Measurements from ENCODE around the gene EML4.

The EML4 gene

DNA sequence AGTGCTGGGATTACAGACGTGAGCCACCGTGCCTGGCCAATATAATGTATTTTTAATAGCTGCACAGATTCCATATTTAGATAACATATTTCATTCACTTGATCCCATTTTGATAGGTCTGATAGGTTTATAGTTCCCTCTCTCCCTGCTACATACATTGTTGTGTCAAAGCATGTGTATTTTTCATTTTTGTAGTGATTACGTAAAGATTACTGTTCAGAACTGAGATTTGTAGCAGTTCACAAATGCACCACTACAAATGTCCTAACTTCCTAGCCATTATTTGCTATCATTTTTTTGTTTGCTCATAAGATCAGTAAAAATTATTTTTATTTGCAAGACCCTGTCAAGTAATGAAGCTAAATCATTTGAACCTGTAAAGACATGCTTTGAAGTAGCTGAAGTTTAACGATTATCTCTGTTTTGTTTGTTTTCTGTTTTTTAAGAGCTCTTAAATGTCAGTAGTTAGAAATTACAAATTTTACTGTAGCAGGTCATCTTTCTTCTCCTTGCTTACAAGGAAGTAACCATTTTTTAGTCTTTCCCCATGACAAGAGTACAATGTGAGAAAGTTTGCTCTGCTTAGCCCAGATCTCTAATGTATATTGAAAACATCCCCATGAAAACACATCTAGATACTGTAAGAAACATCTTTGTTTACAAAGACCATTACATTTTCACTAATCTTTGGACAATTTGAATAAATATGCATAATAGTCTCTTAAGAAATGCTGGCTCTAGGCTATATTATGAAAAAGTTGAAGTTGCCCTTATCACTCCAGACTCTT, 54.1 kb downstream of the EML4 start:
- DNase-seq (ENCODE audit: low spot score) (no peak), FAIRE-seq (no peak)

DNA sequence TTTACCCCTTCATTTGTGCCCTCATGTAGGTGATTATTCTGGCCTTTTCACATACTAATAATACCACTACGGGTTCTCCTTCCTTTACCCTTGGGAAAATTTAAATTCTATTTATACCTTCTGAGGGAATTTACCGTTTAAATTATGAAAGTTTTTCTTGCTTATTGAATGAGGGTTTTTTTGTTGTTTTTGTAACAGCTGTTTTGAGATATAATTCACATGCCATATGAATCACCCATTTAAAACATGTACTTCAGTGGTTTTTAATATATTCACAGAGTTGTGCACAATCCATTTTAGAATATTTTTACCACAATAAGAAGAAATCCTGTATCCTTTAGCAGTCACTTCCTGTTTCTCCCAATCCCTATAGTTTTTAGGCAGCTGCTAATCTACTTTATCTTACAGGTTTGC, 54.7 kb downstream of the EML4 start:
- DNase-seq (ENCODE audit: low spot score) (no peak), FAIRE-seq (no peak)

DNA sequence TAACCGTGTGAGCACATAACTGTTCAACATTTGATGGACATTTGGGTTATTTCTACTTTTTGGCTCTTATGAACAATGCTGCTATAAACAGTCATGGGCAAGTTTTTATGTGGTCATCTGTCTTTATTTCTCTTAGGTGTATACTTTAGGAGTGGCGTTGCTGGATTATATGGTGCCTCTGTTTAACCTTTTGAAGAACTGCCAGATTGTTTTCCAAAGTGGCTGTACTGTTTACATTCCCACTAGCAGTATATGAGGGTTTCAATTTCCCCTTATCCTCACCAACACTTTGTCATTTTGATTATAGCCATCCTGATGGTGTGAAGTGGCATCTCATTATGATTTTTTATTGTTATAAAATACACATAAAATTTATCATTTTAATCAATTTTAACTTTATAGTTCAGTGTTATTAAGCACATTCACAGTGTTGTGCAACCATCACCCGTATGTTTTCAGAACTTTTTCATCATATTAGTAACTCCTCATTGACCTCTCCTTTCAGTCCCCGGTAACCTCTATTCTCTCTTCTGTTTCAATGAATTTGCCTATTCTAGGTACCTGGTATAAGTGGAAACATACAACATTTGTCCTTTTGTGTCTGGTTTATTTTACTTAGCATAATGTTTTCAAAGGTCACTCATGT, 55.4 kb downstream of the EML4 start:
- DNase-seq (ENCODE audit: low spot score), result no peak
- no peak for FAIRE-seq

DNA sequence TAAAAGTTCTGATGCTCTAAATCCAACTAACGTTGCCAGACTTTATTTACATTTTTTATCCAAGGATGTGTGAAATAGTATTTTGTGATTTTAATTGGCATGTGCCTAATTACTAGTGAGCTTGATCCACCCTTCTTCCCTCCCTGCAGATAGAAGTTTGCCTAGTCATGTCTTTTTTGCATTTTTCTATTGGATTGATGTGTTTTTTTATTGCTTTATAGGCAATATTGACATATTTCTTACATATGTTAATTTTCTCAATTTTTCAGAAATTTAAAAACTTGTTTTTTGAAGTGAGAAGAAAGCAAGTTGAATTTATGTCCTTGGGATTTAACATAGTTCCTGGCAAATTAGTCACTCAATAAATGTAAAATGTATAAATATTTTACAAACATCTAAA, 56.4 kb downstream of the EML4 start:
- DNase-seq (ENCODE audit: low spot score) (no peak), FAIRE-seq (no peak)

DNA sequence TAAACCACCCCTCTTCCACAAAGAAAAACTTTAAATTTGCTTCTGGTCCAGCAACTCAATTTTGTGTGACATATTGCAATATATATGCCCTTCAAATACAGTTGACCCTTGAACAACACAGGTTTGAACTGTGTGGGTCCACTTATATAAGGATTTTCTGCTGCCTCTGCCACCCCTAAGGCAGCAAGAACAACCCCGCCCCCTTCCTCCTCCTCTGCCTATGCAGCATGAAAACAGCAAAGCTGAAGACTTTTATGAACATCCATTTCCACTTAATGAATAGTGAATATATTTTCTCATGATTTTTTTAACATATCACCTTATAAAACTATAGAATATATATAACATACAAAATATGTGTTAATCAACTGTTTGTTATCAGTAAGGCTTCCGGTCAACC, 58.3 kb downstream of the EML4 start:
- DNase-seq (ENCODE audit: low spot score) (no peak), FAIRE-seq (no peak)

DNA sequence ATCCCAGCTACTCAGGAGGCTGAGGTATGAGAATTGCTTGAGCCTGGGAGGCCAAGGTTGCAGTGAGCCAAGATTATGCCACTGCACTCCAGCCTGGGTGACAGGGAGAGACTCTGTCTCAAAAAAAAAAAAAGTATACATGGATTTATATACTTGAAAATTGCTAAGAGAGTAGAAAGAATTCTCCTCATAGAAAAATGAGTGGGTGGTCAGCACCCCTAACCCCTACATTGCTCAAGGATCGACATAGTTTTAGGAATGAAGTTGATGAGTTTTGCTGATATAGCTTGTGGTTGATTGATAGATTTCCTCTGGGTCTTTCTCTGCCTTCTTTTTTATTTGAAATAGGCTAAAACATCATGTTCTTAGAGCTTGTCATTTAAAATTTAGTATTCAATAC, 58.9 kb downstream of the EML4 start:
- no peak for DNase-seq (ENCODE audit: low spot score)
- FAIRE-seq, result no peak

DNA sequence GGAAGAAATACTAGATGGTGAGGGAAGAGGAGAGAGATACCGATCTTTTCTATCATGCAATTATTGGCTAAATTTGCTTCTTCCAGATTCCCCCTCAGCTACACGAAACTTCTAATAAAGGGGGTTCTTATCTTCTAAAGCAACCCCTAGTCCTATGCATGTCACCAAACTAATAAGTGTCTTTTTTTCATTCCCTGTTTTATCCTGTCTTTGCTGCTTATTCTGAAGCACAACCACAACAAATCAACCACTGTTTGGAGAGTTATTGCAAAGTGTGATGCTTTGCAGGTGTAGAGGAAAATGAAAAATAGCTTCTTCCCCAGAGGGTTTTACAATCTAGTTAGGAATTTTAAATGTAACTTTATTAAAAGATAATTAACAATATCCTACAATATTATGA, 60.8 kb downstream of the EML4 start:
- FAIRE-seq, result no peak
- no peak for DNase-seq (ENCODE audit: low spot score)

DNA sequence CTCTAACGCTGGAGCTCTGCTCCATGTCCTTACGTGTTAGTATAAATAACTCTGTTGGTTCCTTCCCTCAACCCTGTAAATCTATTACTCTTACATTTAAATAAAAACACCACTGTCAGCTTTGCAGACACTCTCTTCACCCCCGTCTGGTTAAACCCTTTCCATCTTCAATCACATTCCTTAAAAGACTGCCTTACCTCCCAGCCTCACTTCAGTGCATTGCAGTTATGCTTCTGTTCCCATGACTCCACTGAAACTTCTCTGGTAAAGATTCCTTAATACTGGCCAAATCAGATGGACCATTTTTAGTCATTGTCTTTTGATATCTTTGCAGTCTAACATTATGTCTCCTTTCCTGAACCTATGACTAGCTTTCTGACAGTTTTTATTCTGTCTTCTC, 61.7 kb downstream of the EML4 start:
- DNase-seq (ENCODE audit: low spot score) (no peak), FAIRE-seq (no peak)

DNA sequence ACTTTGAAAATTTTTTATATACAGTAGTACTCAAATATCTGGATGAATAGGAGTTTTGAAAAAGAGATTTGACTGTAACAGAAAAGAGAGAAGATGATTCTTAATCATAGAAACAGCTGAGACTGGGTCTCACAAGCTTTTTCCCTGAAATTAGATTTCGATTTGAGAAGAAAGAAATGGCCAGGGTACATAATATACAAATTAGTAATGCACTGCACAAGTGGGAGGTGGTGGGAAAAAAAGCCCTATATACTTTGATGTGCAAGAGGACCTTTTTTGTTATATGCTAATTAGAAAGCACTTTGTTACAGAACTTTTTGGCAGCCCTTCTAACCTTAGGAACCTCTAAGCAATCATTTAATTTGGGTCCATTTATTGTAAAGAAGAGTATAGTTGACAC, 62.9 kb downstream of the EML4 start:
- DNase-seq (ENCODE audit: low spot score) (no peak), FAIRE-seq (no peak)

DNA sequence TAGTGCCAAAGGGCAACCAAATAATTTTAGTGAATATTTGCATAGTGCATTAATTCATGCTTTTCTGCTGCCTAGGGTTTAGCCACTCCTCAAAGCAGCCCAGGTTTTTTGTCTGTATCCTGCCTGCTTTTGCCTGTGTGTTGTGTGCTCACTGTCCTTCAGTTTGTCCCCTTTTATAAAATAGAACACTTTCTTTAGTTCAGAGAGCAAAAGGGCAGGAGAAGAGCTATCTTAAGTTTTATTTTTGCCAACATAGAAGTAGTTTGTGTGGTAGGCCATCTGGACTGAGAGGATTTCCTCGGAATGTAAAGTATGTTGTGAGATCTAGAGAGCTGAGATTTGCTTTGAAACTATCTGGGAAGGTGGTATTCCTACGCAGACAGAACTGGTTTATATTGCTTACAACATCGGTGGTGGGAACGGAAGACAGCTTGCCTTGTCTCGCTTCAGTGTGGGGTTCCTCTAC, 64.9 kb downstream of the EML4 start:
- DNase-seq (ENCODE audit: low spot score) (no peak), FAIRE-seq (no peak)

DNA sequence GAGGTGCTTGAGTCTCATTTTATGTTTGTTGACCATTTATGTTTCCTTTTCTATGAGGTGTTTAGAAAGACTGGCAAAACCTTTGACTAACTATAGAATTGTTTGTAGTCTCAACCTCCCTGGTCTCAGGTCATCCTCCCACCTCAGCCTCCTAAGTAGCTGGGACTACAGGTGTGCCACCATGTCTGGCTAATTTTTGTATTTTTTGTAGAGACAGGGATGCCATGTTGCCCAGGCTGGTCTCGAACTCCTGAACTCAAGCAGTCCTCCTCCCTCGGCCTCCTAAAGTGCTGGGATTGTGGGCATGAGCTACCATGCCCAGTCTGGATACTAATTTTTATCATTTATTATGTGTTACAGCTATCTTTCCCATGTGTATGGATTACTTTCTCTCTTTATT, 67.8 kb downstream of the EML4 start:
- no peak for DNase-seq (ENCODE audit: low spot score)
- FAIRE-seq, result no peak

DNA sequence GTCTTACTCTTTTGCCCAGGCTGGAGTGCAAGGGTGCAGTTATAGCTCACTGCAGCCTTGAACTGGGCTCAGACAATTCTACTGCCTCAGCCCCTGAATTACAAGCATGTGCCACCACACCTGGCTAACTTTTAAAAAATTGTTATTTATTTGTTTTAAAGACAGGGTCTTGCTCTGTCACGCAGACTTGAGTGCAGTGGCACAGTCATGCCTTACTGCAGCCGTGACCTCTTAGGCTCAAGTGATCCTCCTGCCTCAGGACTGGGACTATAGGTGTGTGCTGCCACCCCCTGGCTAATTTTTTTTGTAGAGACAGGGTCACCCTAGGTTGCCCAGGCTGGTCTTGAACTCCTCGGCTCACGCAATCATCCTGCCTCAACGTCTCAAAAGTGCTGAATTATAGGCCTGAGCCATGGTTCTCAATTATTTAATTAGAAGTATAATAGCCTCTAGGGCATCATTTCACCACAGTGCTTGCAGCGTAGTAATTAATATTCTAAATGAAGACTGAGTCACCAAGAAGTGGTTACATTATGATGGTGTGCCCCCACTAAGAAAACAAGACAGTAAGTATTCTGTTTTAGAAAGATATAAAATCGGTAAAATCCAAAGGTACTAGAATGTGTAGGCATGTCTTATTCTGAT, 69.6 kb downstream of the EML4 start:
- FAIRE-seq (peak; percentile 13), DNase-seq (ENCODE audit: low spot score) (no peak)

DNA sequence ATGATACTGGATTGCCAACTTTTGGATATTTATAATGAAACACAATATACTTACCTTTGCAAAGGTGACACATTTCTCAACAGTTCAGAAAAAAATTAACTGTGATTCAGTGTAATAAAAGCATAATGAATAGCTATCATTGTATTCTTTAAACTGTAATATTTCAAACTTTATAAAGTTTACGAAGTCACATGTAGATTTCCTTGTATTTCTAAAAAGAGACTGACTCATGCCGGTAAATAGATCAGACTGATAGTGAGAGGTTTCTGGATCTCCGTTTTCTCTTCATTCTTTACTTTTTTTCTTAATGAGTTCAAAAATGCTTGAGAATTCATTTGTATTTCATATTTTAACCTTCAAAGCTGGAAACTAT, 70.1 kb downstream of the EML4 start:
- FAIRE-seq (no peak), DNase-seq (ENCODE audit: low spot score) (no peak)

DNA sequence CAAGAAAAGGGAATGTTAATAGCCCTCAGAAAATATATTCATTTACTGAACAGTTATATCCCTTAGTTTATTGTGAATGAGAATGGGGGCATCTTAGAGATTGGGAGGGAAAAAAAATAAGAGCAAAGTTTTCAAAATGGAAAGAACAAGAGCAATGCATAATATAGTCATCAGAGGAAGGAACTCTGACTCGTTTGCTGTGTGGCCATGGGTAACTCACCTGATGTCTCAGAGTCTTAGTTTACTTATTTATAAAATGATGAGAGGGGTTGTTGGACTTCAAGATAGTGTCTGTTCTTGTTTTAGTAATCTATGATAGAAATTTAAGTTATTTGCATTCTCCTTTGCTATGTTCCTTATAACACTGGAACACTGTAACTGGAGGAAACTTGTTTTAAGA, 70.7 kb downstream of the EML4 start:
- no peak for FAIRE-seq
- no peak for DNase-seq (ENCODE audit: low spot score)

DNA sequence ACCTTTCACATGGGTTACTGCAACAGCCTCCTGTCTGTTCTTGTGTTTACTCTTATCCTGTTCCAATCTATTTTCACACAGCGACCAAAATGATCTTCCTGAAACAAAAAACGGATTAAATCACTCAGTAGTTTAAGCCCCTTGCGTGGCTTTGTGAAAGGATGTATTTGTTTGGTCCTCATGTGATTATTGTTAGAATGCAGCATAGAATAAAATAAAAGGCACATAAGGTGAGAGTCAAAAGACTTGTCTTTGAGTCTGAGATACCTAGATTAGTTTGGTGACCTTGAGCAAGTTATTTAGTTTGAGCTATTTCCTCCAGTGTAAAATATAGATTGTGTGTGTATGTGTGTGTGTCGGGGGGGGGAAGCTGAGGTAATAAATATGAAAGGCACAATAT, 72.4 kb downstream of the EML4 start:
- DNase-seq (ENCODE audit: low spot score) (no peak), FAIRE-seq (no peak)

DNA sequence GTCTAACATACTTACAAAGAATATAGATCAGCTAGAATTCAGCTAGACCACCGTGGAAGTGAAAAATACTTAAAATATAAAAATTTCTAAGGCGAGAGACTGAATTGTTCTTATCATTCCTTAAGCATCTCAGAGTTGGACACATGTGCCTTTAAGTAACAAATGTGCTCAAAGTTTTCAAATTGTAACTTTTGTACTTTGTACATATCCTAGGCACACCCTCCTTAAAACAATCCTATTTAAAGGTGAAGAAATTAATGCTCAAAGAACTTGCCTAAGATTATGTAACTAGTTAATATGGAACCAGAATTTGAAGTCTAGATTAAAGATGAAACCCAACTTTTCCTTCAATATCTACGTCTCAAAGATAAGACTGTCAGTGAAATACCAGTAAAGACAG, 74.1 kb downstream of the EML4 start:
- no peak for DNase-seq (ENCODE audit: low spot score)
- no peak for FAIRE-seq

DNA sequence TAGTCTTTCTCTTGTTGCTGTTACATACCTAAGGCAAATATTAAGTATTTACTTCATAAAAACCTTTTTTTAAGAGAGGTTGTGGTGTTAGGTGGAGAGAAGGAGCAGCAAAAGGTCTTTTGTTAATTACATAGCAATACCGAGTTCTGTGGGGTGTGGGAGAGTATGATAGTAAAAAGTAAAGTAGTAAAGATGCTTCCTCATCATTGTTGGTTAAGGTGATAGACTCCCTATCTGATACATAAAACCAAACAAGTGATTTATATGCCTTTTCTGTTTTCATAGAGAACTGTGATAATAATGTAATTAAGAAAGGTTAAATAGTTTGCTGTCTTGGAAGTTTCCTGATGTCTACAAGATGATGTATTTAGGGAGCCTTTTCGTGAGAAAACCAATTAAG, 75.4 kb downstream of the EML4 start:
- FAIRE-seq (no peak), DNase-seq (ENCODE audit: low spot score) (no peak)

DNA sequence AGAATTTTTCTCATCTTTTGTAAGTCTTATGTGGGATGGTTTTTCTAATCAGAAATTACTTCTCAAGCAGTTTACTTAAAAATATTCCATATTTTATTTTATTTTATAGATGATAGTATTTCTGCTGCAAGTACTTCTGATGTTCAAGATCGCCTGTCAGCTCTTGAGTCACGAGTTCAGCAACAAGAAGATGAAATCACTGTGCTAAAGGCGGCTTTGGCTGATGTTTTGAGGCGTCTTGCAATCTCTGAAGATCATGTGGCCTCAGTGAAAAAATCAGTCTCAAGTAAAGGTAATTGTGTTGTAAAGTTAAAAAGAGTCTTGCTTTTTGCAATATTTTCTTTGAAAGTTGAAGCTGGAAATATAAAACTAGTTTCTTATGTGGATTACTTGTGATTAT, 76.2 kb downstream of the EML4 start:
- FAIRE-seq (no peak), DNase-seq (ENCODE audit: low spot score) (no peak)

DNA sequence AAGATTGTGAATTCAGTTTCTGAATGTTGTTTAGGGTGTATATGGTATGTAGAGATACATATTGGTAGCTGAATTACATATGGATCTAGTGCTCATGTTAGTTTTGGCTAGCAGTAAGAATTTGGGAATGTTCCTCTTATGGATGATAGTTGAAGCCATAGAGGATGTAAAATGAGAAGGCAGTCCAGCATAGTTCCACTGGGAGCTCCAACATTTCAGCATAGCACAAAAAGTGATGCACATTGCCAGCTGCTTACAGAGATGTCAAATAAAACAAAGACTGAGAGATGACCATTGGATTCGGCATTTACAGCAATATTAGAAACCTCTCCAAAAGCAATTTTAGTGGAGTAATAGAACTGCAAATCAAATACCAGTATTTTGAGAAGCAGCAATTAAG, 77.4 kb downstream of the EML4 start:
- no peak for DNase-seq (ENCODE audit: low spot score)
- no peak for FAIRE-seq

DNA sequence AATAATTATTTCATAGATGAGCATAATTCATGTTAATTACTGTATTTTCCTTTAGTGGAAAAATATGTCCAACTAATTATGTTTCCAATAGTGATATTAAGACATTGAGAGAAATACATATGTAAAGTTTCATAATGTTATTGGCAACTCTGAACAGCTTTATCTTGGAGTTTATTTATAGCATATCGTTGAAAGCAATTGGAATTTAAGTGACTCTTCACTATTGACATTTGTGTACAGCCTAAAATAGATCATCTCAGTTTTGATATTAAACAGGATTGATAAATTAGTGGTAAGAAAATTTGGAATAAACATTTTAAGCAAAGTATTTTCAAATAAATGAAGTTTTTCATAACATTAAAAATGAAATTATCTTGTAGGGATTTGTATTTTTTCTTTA, 79.7 kb downstream of the EML4 start:
- FAIRE-seq, result no peak
- no peak for DNase-seq (ENCODE audit: low spot score)

DNA sequence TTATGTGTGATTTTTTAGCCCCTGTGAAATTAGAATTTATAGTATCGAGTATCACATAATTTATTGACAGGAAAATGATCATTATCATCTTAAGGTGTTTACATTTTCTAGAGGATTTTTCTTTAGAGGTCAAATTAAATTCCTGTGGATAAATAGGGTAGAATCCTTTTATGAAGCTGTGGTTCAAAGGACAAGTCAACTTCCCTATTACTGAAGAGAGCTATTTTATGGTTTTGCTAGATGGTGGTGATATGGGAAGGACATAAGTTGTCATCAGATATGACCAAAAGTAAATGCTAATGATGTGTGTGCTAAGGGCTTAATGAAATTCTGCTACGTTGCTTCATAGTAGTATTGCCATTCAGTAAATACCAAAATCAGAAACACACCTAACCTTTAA, 80.1 kb downstream of the EML4 start:
- DNase-seq (ENCODE audit: low spot score) (no peak), FAIRE-seq (no peak)

DNA sequence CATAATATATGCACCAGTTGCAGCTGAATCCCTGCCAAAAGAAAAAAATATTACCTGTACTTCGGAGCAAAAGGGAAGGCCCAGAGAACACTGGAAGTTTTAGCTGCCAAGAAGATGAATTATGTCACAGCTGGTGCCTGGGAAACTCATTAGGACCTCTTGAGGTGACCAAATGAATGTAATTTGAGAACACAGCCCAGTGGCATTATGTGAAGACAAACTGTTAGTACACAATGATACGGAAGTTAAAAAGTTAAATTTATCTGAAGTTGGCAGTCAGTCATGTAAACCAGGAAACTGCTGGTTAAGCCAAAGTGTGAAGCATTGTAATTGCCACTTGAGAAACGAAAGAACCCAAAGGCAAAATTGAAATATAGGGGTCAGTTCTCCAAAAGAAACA, 80.7 kb downstream of the EML4 start:
- DNase-seq (ENCODE audit: low spot score), result no peak
- no peak for FAIRE-seq

DNA sequence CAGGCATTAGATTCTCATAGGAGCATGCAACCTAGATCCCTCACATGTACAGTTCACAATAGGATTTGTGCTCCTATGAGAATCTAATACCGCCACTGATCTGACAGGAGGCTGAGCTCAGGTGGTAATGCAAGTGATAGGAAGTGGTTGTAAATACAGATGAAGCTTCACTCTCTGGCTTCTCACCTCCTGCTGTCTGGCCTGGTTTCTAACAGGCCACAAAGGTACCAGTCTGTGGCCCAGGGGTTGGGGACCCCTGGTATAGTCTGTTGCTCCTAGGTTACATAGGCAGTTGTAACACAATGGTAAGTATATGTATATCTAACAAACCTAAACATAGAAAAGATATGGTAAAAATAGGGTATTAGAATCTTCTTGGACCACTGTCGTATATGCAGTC, 81.8 kb downstream of the EML4 start:
- FAIRE-seq (no peak), DNase-seq (ENCODE audit: low spot score) (no peak)

Data from urothelium cell line (cell line).